Right lobe of liver (tissue), 6 donors: ENCODE results near the gene DSCAML1. TPM values are rescaled to one million over a fixed set of nuclear protein-coding genes. Genes with fewer than 3 reads are reported as not detected.

Experiments used
- ATAC-seq, 4 donors: fragments of 200-7000 bp; cut with Tn5 transposase; one replicate each; pipeline ENCODE4 v1.9.1; 2020; ENCODE audit warnings: mild to moderate bottlenecking in 4 of 4, moderate library complexity in 4 of 4
- DNase-seq, 3 donors: peaks; one replicate each; pipeline ENCODE4 v3.0.0-alpha.2; 2020
- H3K27ac ChIP-seq, 3 donors: fragments of 200-600 bp; one replicate each; pipeline ENCODE4 v1.8.0; 2022
- H3K27me3 ChIP-seq, 2 donors: fragments of 200-600 bp; one replicate each; pipeline ENCODE4 v1.8.0; 2022
- H3K36me3 ChIP-seq, 4 donors: fragments of 200-600 bp; sonication (generic) in 1 of 4; one replicate each; pipeline versions ENCODE4 v1.5.1 to v1.8.0; 2017 to 2022; ENCODE audit warnings: control low read depth in 1 of 4
- H3K4me1 ChIP-seq, 4 donors: fragments of 200-600 bp; sonication (generic) in 1 of 4; one replicate each; pipeline versions ENCODE4 v1.5.1 to v1.8.0; 2017 to 2022; ENCODE audit warnings: control low read depth in 1 of 4
- H3K4me3 ChIP-seq, 3 donors: fragments of 200-600 bp; one replicate each; pipeline ENCODE4 v1.8.0; 2022
- H3K9me3 ChIP-seq, 4 donors: fragments of 200-600 bp; sonication (generic) in 1 of 4; one replicate each; pipeline versions ENCODE4 v1.5.1 to v1.8.0; 2017 to 2022; ENCODE audit warnings: control low read depth in 1 of 4
- CTCF ChIP-seq, 4 donors: fragments of 200-600 bp in 3 of 4; fragments of 450-650 bp in 1 of 4; IDR thresholded peaks; one replicate each; pipeline versions ENCODE4 v1.5.1 to v1.8.0; 2016 to 2022; ENCODE audit warnings: antibody characterized with exemption in 4 of 4, mild to moderate bottlenecking in 2 of 4
- POLR2A ChIP-seq: fragments of 450-650 bp; IDR thresholded peaks from one replicate; pipeline ENCODE4 v1.6.1; 2017; ENCODE audit warnings: antibody characterized with exemption, mild to moderate bottlenecking
- WGBS: methylation state at CpG from one replicate; pipeline ENCODE4 v1.1.6; 2018; ENCODE audit warnings: low coverage, low lambda C conversion rate; ENCODE audit not compliant: insufficient coverage; ENCODE audit errors: missing lambda C conversion rate; 5-methylcytosine and 5-hydroxymethylcytosine counted together
- intact Hi-C, 2 donors: fragments of 100-400 bp; cut with DNase I; formaldehyde crosslinking; loops; one replicate each; pipeline versions ENCODE4 v1.11.2 to v1.14.1; 2022
- total RNA-seq, 6 experiments: library from RNA; depleted of rRNA in 2 of 6; stranded (reverse); fragments of >200 nt in 2 of 6; fragmentation: NEBNext Ultra II Directional in 3 of 6; extraction: Animal tissue kit (Norgen Biotek cat#: 25700) in 3 of 6; gene quantifications; one replicate each; pipeline versions ENCODE4 v1.1.0 to v1.2.4, GENCODE V29; 2016 to 2023
- donor health status: DM: no; HTN: yes; CAD: no.
- donor health status: DM: no; HTN: no; CAD: no.
- donor health status: DM: no; HTN: no; CAD: no.
- donor health status: DM: no; HTN: yes; CAD: no.
- donor health status: DM: no; HTN: yes; CAD: no.

Gene DSCAML1
- total RNA-seq, 6 experiments from 2014 or later = 0.06 to 0.92 (median 0.22) TPM; not detected in 1

- H3K36me3 ChIP-seq = no peaks in the 10 kb centered on the region
- no peak overlapping the region for H3K27ac ChIP-seq
- no peak overlapping the region for H3K4me3 ChIP-seq
- H3K27me3 ChIP-seq = no peaks in the 10 kb centered on the region
- 67% methylated on average over 1 of the region's 6 CpGs for WGBS
- intact Hi-C loops = loop anchor here in 1 of 2 donors (10.0 kb wide), 1 partner anchor 369 kb away; no protein-coding TSS in a partner anchor
- H3K4me1 ChIP-seq = no peaks in the 10 kb centered on the region
- DNase-seq = no peak
- TF ChIP-seq CTCF (IDR thresholded peaks at IDR 0.05) (no peak), POLR2A (no peak)
- ATAC-seq = no peak
- H3K9me3 ChIP-seq = no peaks in the 10 kb centered on the region
Measured at GRCh38 chr11:117435326-117435725, 361.7 kb downstream of the DSCAML1 start.

- Histone ChIP-seq H3K27ac (no peak overlapping the region), H3K9me3 (no peaks in the 10 kb centered on the region), H3K4me1 (no peaks in the 10 kb centered on the region), H3K4me3 (no peak overlapping the region), H3K27me3 (no peaks in the 10 kb centered on the region), H3K36me3 (no peaks in the 10 kb centered on the region)
- DNase-seq (no peak), ATAC-seq (no peak)
- intact Hi-C loops = loop anchor here in 1 of 2 donors (10.0 kb wide), 1 partner anchor 370 kb away; no protein-coding TSS in a partner anchor
- WGBS = 100% methylated on average over 1 of the region's 1 CpG
- TF ChIP-seq CTCF (IDR thresholded peaks at IDR 0.05) = no peak
- no peak for TF ChIP-seq POLR2A
Measured at GRCh38 chr11:117434481-117434880, 362.5 kb downstream of the DSCAML1 start.

GRCh38 chr11:117433717-117434116 lies 363.3 kb downstream of the DSCAML1 start:
- Histone ChIP-seq H3K27me3 (no peaks in the 10 kb centered on the region), H3K27ac (no peak overlapping the region), H3K36me3 (no peaks in the 10 kb centered on the region), H3K9me3 (no peaks in the 10 kb centered on the region), H3K4me3 (no peak overlapping the region), H3K4me1 (no peaks in the 10 kb centered on the region)
- TF ChIP-seq POLR2A = no peak
- no peak for TF ChIP-seq CTCF (IDR thresholded peaks at IDR 0.05)
- ATAC-seq (no peak), DNase-seq (no peak)
- intact Hi-C loops = loop anchor here in 1 of 2 donors (10.0 kb wide), 1 partner anchor 371 kb away; no protein-coding TSS in a partner anchor

- no peaks in the 10 kb centered on the region for H3K36me3 ChIP-seq
- no peaks in the 10 kb centered on the region for H3K27me3 ChIP-seq
- no peaks in the 10 kb centered on the region for H3K4me1 ChIP-seq
- intact Hi-C loops = loop anchor here in 1 of 2 donors (10.0 kb wide), 1 partner anchor 373 kb away; no protein-coding TSS in a partner anchor
- H3K4me3 ChIP-seq = no peak overlapping the region
- DNase-seq (no peak), ATAC-seq (no peak)
- no peak for TF ChIP-seq CTCF (IDR thresholded peaks at IDR 0.05)
- no peak for TF ChIP-seq POLR2A
- no peaks in the 10 kb centered on the region for H3K9me3 ChIP-seq
- no peak overlapping the region for H3K27ac ChIP-seq
- 80% methylated on average over 1 of the region's 7 CpGs for WGBS
Measured at GRCh38 chr11:117431436-117431835, 365.6 kb downstream of the DSCAML1 start.
